WTC11 (cell line): ENCODE measurements around the gene KCNK5. TPM values are rescaled to one million over a fixed set of nuclear protein-coding genes. Genes with fewer than 3 reads are reported as not detected.

Experiments used
- ATAC-seq: fragments of 200-7000 bp; cut with Tn5 transposase; 2 replicates; pipeline ENCODE4 v1.10.0; 2021; ENCODE audit warnings: mild to moderate bottlenecking, moderate library complexity
- CTCF ChIA-PET: fragments of 300-600 bp; sonication (Branson Sonifier 250); formaldehyde crosslinking; loops from one replicate; lab custom pipeline; 2021; ENCODE audit warnings: antibody characterized with exemption; lab: Charles Lee
- POLR2A ChIA-PET: fragments of 350-600 bp; sonication (Branson Sonifier 250); formaldehyde crosslinking; loops from one replicate; lab custom pipeline; 2021; ENCODE audit warnings: antibody characterized with exemption; lab: Charles Lee
- DNase-seq: peaks from one replicate; pipeline ENCODE4 v3.0.0; 2021; ENCODE audit warnings: low spot score
- H3K27ac Mint-ChIP-seq: 2 replicates; pipeline ENCODE4 v1.8.0; 2021; ENCODE audit warnings: mixed read lengths
- H3K27me3 Mint-ChIP-seq: 2 replicates; pipeline ENCODE4 v1.8.0; 2021; ENCODE audit warnings: low read depth, mild to moderate bottlenecking, moderate library complexity, mixed read lengths
- H3K36me3 Mint-ChIP-seq: 2 replicates; pipeline ENCODE4 v1.8.0; 2021; ENCODE audit warnings: mixed read lengths
- H3K4me1 Mint-ChIP-seq: 2 replicates; pipeline ENCODE4 v1.8.0; 2022; ENCODE audit warnings: mixed read lengths
- H3K4me3 Mint-ChIP-seq: 2 replicates; pipeline ENCODE4 v1.8.0; 2021; ENCODE audit warnings: mild to moderate bottlenecking, moderate library complexity, mixed read lengths
- H3K9me3 Mint-ChIP-seq: 2 replicates; pipeline ENCODE4 v1.8.0; 2021; ENCODE audit warnings: mixed read lengths
- AFF4 ChIP-seq: sonication (generic); formaldehyde crosslinking; IDR thresholded peaks from 2 replicates; pipeline ENCODE4 v1.8.1; 2023; ENCODE audit warnings: mild to moderate bottlenecking, missing genetic modification reagents, borderline replicate concordance
- ATF1 ChIP-seq: sonication (generic); formaldehyde crosslinking; IDR thresholded peaks from 2 replicates; pipeline ENCODE4 v1.8.1; 2023; ENCODE audit warnings: mild to moderate bottlenecking, moderate library complexity, missing genetic modification reagents
- E2F4 ChIP-seq: sonication (generic); formaldehyde crosslinking; IDR thresholded peaks from 2 replicates; pipeline ENCODE4 v1.8.1; 2022; ENCODE audit warnings: low read depth, mild to moderate bottlenecking, moderate library complexity, missing genetic modification reagents, borderline replicate concordance
- E2F5 ChIP-seq: sonication (generic); formaldehyde crosslinking; IDR thresholded peaks from 2 replicates; pipeline ENCODE4 v1.8.1; 2022; ENCODE audit warnings: mild to moderate bottlenecking, moderate library complexity, missing genetic modification reagents
- FOXK1 ChIP-seq: sonication (generic); formaldehyde crosslinking; IDR thresholded peaks from 2 replicates; pipeline ENCODE4 v1.8.0; 2022; ENCODE audit warnings: mild to moderate bottlenecking, moderate library complexity, missing genetic modification reagents
- IRF2 ChIP-seq: sonication (generic); formaldehyde crosslinking; IDR thresholded peaks from 2 replicates; pipeline ENCODE4 v1.8.0; 2022; ENCODE audit warnings: low read depth, missing genetic modification reagents, borderline replicate concordance
- MXD4 ChIP-seq: fragments of 250-450 bp; sonication (Bioruptor Pico); IDR thresholded peaks from 2 replicates; pipeline ENCODE4 v1.8.0; 2021; ENCODE audit warnings: mild to moderate bottlenecking, moderate library complexity, borderline replicate concordance
- NFYB ChIP-seq: sonication (generic); formaldehyde crosslinking; conservative IDR thresholded peaks from 2 replicates; pipeline ENCODE4 v1.8.0; 2022; ENCODE audit warnings: low read depth, missing genetic modification reagents
- ZNF423 ChIP-seq: fragments of 250-450 bp; sonication (Bioruptor Pico); IDR thresholded peaks from 2 replicates; pipeline ENCODE4 v2.1.2; 2022; ENCODE audit warnings: mild to moderate bottlenecking, moderate library complexity
- ZSCAN18 ChIP-seq: fragments of 250-450 bp; sonication (Bioruptor Pico); IDR thresholded peaks from 2 replicates; pipeline ENCODE4 v2.1.2; 2022; ENCODE audit warnings: mild to moderate bottlenecking, moderate library complexity
- total RNA-seq: library from RNA; stranded (reverse); gene quantifications from 3 replicates; pipeline ENCODE4 v1.2.3, GENCODE V29; 2021
- TF ChIP-seq, protein P1 (sequence below): sonication (generic); formaldehyde crosslinking; conservative IDR thresholded peaks from 2 replicates; pipeline ENCODE4 v1.8.1; 2022; ENCODE audit warnings: mild to moderate bottlenecking, missing genetic modification reagents
- TF ChIP-seq, protein P2 (sequence below): fragments of 250-450 bp; sonication (Bioruptor Pico); IDR thresholded peaks from 2 replicates; pipeline ENCODE4 v1.8.0; 2021; ENCODE audit warnings: mild to moderate bottlenecking

KCNK5 gene
- total RNA-seq, 1 experiment from 2014 or later: 41.8 TPM

GRCh38 chr6:39273406-39273821 is 44.1 kb upstream of the KCNK5 start:
- Mint-ChIP-seq H3K9me3 (0 out of 2 replicates have a peak, but pooled peaks cover 8% of the 10 kb centered on the region), H3K4me1 (peaks cover 43% of the 10 kb centered on the region), H3K4me3 (no peak overlapping the region), H3K36me3 (no peaks in the 10 kb centered on the region), H3K27ac (peak overlapping the region; percentile 35), H3K27me3 (no peaks in the 10 kb centered on the region; the same call in 1 of the 2 replicates)
- POLR2A ChIA-PET: interaction anchor here (0.6 kb wide), 1 partner anchor 17 kb away, joined by 3 read pairs; no protein-coding TSS in a partner anchor
- CTCF ChIA-PET: interaction anchor here (0.7 to 1.7 kb wide), 4 partner anchors 17 to 84 kb away, joined by 3 to 17 read pairs (median 3); no protein-coding TSS in a partner anchor
- DNase-seq (peak; percentile 47), ATAC-seq (peak; percentile 86)
- TF ChIP-seq, protein P1, sequence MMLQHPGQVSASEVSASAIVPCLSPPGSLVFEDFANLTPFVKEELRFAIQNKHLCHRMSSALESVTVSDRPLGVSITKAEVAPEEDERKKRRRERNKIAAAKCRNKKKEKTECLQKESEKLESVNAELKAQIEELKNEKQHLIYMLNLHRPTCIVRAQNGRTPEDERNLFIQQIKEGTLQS (CRISPR knock-in tag): no peak
- TF ChIP-seq ZNF423 (CRISPR knock-in tag): peak; percentile 71; the same call in 1 of the 2 replicates

DNA sequence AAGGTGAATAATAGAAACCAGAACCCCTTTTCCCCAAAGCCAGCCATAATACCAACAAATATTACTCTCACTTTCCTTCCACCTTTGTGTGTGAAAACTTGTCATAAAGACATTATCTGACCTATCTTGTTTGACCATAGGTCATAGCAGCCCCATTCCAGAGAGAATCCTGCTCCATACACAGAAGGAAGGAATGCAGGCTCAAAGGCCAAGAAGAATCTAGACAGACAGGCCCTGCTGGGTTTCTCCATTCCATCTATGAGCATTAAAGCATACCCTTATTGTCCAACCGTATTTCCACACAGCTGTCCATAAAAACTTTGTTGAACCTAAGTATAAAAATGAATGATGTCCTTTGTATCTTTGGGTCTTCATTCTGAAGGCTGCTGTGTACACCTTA is 40.7 kb upstream of the KCNK5 start:
- Mint-ChIP-seq H3K27me3 (peaks cover 6% of the 10 kb centered on the region), H3K4me3 (no peak overlapping the region), H3K9me3 (0 out of 2 replicates have a peak, but pooled peaks cover 5% of the 10 kb centered on the region), H3K36me3 (no peaks in the 10 kb centered on the region), H3K4me1 (peaks cover 51% of the 10 kb centered on the region), H3K27ac (no peak overlapping the region; the same call in 1 of the 2 replicates)
- CTCF ChIA-PET: interaction anchor here (1.5 kb wide), 1 partner anchor 80 kb away, joined by 3 read pairs; no protein-coding TSS in a partner anchor
- TF ChIP-seq ATF1 (CRISPR knock-in tag) (no peak), ZSCAN18 (CRISPR knock-in tag) (no peak), E2F4 (CRISPR knock-in tag) (no peak), AFF4 (CRISPR knock-in tag) (no peak), FOXK1 (CRISPR knock-in tag) (no peak), IRF2 (CRISPR knock-in tag) (no peak), NFYB (CRISPR knock-in tag) (no peak), E2F5 (CRISPR knock-in tag) (no peak), MXD4 (CRISPR knock-in tag) (no peak)
- TF ChIP-seq, protein P2, sequence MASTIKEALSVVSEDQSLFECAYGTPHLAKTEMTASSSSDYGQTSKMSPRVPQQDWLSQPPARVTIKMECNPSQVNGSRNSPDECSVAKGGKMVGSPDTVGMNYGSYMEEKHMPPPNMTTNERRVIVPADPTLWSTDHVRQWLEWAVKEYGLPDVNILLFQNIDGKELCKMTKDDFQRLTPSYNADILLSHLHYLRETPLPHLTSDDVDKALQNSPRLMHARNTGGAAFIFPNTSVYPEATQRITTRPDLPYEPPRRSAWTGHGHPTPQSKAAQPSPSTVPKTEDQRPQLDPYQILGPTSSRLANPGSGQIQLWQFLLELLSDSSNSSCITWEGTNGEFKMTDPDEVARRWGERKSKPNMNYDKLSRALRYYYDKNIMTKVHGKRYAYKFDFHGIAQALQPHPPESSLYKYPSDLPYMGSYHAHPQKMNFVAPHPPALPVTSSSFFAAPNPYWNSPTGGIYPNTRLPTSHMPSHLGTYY (CRISPR knock-in tag): no peak
- DNase-seq (no peak), ATAC-seq (no peak)
- POLR2A ChIA-PET: no interaction called here
